Prostate gland (tissue), 2 donors: ENCODE data around the gene JPH3.

Source experiments
- POLR2A ChIP-seq: fragments of 450-650 bp; IDR thresholded peaks from one replicate; pipeline ENCODE4 v1.6.1; 2016; ENCODE audit warnings: antibody characterized with exemption, mild to moderate bottlenecking
- POLR2AphosphoS5 ChIP-seq: sonication (generic); formaldehyde crosslinking; IDR thresholded peaks from one replicate; pipeline ENCODE4 v1.6.1; 2017; ENCODE audit warnings: antibody characterized with exemption
- TF ChIP-seq, protein P1 (sequence below), 4 experiments: fragments of 200-600 bp in 2 of 4; fragments of 450-650 bp in 2 of 4; sonication (generic) in 2 of 4; IDR thresholded peaks; 1 replicate in 3 of 4; 2 replicates in 1 of 4; pipeline ENCODE4 v1.5.1; 2016 to 2019; ENCODE audit warnings: antibody characterized with exemption in 4 of 4, mild to moderate bottlenecking in 2 of 4, moderate library complexity in 2 of 4

DNA sequence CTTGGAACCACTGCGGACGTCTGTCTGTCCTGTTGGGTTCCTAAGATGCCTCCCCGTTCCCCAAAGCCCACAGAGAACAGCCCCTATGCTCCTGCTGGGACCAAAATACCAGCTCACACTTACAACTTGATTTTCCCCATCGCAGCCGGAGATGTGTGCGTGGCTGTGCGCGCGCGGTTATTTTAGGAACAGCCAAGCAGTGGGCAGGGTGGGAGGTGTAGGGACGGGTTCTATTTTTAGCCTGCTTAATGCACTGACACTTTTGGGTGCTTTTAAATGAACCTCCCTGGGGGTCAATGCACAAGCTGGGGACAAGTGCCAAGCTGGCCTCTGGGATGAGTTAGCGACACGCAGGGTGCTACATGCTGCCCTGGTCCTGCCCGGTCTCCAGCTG, 89.4 kb downstream of the JPH3 start:
- TF ChIP-seq, protein P1, sequence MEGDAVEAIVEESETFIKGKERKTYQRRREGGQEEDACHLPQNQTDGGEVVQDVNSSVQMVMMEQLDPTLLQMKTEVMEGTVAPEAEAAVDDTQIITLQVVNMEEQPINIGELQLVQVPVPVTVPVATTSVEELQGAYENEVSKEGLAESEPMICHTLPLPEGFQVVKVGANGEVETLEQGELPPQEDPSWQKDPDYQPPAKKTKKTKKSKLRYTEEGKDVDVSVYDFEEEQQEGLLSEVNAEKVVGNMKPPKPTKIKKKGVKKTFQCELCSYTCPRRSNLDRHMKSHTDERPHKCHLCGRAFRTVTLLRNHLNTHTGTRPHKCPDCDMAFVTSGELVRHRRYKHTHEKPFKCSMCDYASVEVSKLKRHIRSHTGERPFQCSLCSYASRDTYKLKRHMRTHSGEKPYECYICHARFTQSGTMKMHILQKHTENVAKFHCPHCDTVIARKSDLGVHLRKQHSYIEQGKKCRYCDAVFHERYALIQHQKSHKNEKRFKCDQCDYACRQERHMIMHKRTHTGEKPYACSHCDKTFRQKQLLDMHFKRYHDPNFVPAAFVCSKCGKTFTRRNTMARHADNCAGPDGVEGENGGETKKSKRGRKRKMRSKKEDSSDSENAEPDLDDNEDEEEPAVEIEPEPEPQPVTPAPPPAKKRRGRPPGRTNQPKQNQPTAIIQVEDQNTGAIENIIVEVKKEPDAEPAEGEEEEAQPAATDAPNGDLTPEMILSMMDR (IDR thresholded peaks at IDR 0.05): no peak
- TF ChIP-seq POLR2A (no peak), POLR2AphosphoS5 (no peak)
